Measurements from ENCODE around the gene SYNCRIP.

DNA sequence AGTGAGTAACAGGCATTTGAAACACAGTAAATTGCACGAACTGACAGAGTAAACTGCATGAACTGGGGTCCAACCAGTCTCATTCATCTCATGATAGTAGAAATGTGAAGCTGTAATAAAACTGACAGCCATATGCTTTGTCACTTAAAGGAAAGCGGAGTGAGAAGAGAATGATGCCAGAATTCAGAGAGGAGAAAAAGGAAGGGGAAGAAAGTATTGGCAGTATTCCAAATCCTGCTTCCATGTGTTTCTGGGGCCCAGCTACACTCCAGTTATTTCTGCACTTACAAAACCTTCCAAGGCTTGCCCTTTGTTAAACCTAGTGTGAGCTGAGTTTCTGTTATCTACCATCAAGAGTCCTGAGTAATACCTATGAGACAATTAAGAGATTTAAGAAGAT lies 66.2 kb downstream of the SYNCRIP start:
- TF ChIP-seq, protein P1, sequence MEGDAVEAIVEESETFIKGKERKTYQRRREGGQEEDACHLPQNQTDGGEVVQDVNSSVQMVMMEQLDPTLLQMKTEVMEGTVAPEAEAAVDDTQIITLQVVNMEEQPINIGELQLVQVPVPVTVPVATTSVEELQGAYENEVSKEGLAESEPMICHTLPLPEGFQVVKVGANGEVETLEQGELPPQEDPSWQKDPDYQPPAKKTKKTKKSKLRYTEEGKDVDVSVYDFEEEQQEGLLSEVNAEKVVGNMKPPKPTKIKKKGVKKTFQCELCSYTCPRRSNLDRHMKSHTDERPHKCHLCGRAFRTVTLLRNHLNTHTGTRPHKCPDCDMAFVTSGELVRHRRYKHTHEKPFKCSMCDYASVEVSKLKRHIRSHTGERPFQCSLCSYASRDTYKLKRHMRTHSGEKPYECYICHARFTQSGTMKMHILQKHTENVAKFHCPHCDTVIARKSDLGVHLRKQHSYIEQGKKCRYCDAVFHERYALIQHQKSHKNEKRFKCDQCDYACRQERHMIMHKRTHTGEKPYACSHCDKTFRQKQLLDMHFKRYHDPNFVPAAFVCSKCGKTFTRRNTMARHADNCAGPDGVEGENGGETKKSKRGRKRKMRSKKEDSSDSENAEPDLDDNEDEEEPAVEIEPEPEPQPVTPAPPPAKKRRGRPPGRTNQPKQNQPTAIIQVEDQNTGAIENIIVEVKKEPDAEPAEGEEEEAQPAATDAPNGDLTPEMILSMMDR (conservative IDR thresholded peaks at IDR 0.05) = no peak
- no peak for TF ChIP-seq EZH2 (IDR thresholded peaks at IDR 0.05; ENCODE audit: low read depth)
